ENCODE results near the gene GJB2. TPM values are rescaled to one million over a fixed set of nuclear protein-coding genes. Genes with fewer than 3 reads are reported as not detected.

The GJB2 gene
- total RNA-seq, 2 experiments from 2014 or later: 0.19 to 0.25 TPM

DNA sequence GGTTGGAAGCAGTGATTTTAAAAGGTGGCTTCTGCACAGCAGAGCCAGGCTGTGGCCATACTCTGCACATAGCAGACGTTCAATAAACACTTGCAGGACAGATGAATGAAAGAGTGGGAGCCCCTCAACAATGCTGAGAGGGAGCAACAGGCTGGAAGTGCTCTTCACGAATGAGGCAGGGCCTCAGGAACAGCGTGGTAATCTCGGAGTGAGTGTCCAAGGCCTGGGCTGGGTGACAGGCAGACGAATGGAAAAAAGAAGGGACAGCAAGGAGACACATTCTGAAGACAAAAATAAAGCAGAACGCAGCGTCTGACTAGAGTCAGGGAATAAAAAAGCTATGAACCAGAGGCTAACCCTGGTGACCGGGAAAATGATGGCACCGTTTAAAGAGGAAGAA lies 43.0 kb downstream of the GJB2 start:
- Mint-ChIP-seq H3K9me3 (no peaks in the 10 kb centered on the region), H3K27ac (no peak overlapping the region), H3K4me3 (no peak overlapping the region), H3K36me3 (ENCODE audit: low read depth) (no peaks in the 10 kb centered on the region), H3K27me3 (peaks cover 77% of the 10 kb centered on the region), H3K4me1 (ENCODE audit: low read depth) (no peaks in the 10 kb centered on the region)
- DNase-seq: no peak
- intact Hi-C loops (cut with DNase I, micrococcal nuclease): loop anchor here in 1 of 2 experiments (5.0 kb wide), 1 partner anchor 42 kb away; no protein-coding TSS in a partner anchor
- Histone ChIP-seq H3K27me3 (ENCODE audit: control insufficient read depth in 1 of 2, insufficient read depth in 2 of 2, low read length in 2 of 2) (peaks cover 9 to 10% of the 10 kb centered on the region in 2 experiments), H3K9me3 (ENCODE audit: control insufficient read depth in 1 of 2, insufficient read depth in 1 of 2, low read length in 2 of 2) (peaks cover 0 to 6% of the 10 kb centered on the region in 2 experiments), H3K36me3 (ENCODE audit: insufficient read depth, low read length) (no peaks in the 10 kb centered on the region), H3K4me3 (ENCODE audit: low read length) (no peak overlapping the region), H3K4me1 (ENCODE audit: insufficient read depth, low read length) (no peaks in the 10 kb centered on the region), H3K27ac (ENCODE audit: low read depth in 1 of 2, low read length in 2 of 2) (no peak overlapping the region)
- TF ChIP-seq, protein P1, sequence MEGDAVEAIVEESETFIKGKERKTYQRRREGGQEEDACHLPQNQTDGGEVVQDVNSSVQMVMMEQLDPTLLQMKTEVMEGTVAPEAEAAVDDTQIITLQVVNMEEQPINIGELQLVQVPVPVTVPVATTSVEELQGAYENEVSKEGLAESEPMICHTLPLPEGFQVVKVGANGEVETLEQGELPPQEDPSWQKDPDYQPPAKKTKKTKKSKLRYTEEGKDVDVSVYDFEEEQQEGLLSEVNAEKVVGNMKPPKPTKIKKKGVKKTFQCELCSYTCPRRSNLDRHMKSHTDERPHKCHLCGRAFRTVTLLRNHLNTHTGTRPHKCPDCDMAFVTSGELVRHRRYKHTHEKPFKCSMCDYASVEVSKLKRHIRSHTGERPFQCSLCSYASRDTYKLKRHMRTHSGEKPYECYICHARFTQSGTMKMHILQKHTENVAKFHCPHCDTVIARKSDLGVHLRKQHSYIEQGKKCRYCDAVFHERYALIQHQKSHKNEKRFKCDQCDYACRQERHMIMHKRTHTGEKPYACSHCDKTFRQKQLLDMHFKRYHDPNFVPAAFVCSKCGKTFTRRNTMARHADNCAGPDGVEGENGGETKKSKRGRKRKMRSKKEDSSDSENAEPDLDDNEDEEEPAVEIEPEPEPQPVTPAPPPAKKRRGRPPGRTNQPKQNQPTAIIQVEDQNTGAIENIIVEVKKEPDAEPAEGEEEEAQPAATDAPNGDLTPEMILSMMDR (IDR thresholded peaks at IDR 0.05): no peak
- CTCF ChIA-PET: no interaction called here
- ATAC-seq (ENCODE audit: poor library complexity): no peak
- POLR2A ChIA-PET: no interaction called here

DNA sequence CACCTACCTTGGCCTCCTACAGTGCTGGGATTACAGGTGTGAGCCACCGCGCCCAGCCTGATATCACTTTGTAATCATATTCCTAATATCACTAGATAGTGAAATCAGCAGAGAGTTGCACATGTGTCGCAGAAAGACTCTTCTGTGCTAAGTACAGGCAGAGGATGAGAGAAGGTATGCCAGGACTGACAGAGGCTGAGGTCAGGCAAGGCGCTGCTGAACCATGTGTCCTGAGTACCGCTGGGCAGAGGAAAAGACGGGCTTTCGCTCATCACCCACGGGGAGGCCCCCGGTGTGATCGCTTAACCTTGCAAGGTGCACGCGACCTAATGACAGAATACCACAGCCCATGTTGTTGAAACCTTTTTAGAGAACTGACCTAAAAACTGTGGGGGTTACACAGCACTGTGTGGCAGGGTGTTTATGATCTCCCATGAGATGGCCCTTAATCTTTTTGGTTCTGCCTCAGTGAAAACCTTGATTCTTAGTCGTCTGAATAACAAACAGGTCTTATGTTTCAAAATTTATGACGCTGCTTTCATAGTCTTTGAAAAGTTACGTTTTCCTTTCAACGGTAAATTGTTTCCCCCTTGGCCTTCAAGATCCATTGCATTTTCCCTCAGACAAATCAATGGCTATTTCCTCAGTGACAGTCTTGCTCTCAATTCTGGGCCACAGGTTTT lies 44.1 kb downstream of the GJB2 start:
- peaks cover 79% of the 10 kb centered on the region for H3K27me3 Mint-ChIP-seq
- ATAC-seq (ENCODE audit: poor library complexity) (no peak), DNase-seq (no peak)
- no peaks in the 10 kb centered on the region for H3K9me3 Mint-ChIP-seq
- H3K4me1 ChIP-seq (ENCODE audit: insufficient read depth, low read length): no peaks in the 10 kb centered on the region
- H3K36me3 ChIP-seq (ENCODE audit: insufficient read depth, low read length): no peaks in the 10 kb centered on the region
- H3K27ac Mint-ChIP-seq: no peak overlapping the region
- TF ChIP-seq, protein P1 (IDR thresholded peaks at IDR 0.05): no peak
- peaks cover 16 to 17% of the 10 kb centered on the region in 2 experiments for H3K27me3 ChIP-seq (ENCODE audit: control insufficient read depth in 1 of 2, insufficient read depth in 2 of 2, low read length in 2 of 2)
- H3K36me3 Mint-ChIP-seq (ENCODE audit: low read depth): no peaks in the 10 kb centered on the region
- H3K4me1 Mint-ChIP-seq (ENCODE audit: low read depth): no peaks in the 10 kb centered on the region
- H3K4me3 Mint-ChIP-seq: no peak overlapping the region
- H3K4me3 ChIP-seq (ENCODE audit: low read length): no peak overlapping the region
- ChIA-PET CTCF (interaction anchor here (0.6 kb wide), 1 partner anchor 147 kb away, joined by 4 read pairs; no protein-coding TSS in a partner anchor), POLR2A (interaction anchor here (0.7 kb wide), 1 partner anchor 29 kb away, joined by 4 read pairs; no protein-coding TSS in a partner anchor)
- peaks cover 0 to 6% of the 10 kb centered on the region in 2 experiments for H3K9me3 ChIP-seq (ENCODE audit: control insufficient read depth in 1 of 2, insufficient read depth in 1 of 2, low read length in 2 of 2)
- H3K27ac ChIP-seq (ENCODE audit: low read depth in 1 of 2, low read length in 2 of 2): no peak overlapping the region
- intact Hi-C loops (cut with DNase I, micrococcal nuclease): loop anchor here in 1 of 2 experiments (5.0 kb wide), 1 partner anchor 41 kb away; no protein-coding TSS in a partner anchor

DNA sequence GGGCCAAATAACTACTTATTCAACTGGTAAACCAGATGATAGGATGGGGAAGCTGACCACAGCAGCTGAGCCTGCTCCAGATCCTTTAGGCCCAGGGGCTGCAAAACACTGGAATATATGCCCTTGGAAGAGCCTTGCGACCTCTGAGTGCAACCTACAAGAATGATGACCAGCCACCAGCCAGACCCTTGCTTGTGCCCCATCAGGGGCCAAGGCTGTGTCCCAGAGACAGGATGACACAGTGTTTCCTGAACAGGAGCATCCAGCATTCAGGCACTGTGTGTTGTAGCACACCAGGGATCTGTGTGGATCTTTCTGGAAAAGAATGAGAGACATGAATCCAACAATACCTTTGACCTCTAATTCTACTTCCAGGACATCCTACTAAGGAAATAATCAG lies 46.4 kb downstream of the GJB2 start:
- H3K27ac ChIP-seq (ENCODE audit: low read depth in 1 of 2, low read length in 2 of 2): no peak overlapping the region
- H3K4me3 Mint-ChIP-seq: no peak overlapping the region
- peaks cover 2% of the 10 kb centered on the region for H3K4me1 ChIP-seq (ENCODE audit: insufficient read depth, low read length)
- H3K27ac Mint-ChIP-seq: no peak overlapping the region
- intact Hi-C loops (cut with DNase I, micrococcal nuclease): loop anchor here in 1 of 2 experiments (5.0 kb wide), 1 partner anchor 39 kb away; no protein-coding TSS in a partner anchor
- no peaks in the 10 kb centered on the region for H3K36me3 Mint-ChIP-seq (ENCODE audit: low read depth)
- ATAC-seq (ENCODE audit: poor library complexity): no peak
- H3K27me3 ChIP-seq (ENCODE audit: control insufficient read depth in 1 of 2, insufficient read depth in 2 of 2, low read length in 2 of 2): peaks cover 24 to 39% of the 10 kb centered on the region in 2 experiments
- CTCF ChIA-PET: no interaction called here
- H3K9me3 ChIP-seq (ENCODE audit: control insufficient read depth in 1 of 2, insufficient read depth in 1 of 2, low read length in 2 of 2): peaks cover 0 to 10% of the 10 kb centered on the region in 2 experiments
- no peaks in the 10 kb centered on the region for H3K4me1 Mint-ChIP-seq (ENCODE audit: low read depth)
- H3K4me3 ChIP-seq (ENCODE audit: low read length): no peak overlapping the region
- peaks cover 80% of the 10 kb centered on the region for H3K27me3 Mint-ChIP-seq
- H3K9me3 Mint-ChIP-seq: no peaks in the 10 kb centered on the region
- no peak for DNase-seq
- TF ChIP-seq, protein P1 (IDR thresholded peaks at IDR 0.05): no peak
- no peaks in the 10 kb centered on the region for H3K36me3 ChIP-seq (ENCODE audit: insufficient read depth, low read length)
- POLR2A ChIA-PET: no interaction called here
